Sigmoid colon (tissue), 4 donors: ENCODE results near the gene PPT1.
"Not testable (repeated sequence)": the region's sequence is repeated elsewhere in the genome, so short reads cannot be mapped to it uniquely, and the experiment has no call there.

Source experiments
- POLR2A ChIP-seq, 2 donors: fragments of 450-650 bp; IDR thresholded peaks; one replicate each; pipeline ENCODE4 v1.6.1; 2016; ENCODE audit warnings: antibody characterized with exemption in 2 of 2, mild to moderate bottlenecking in 2 of 2, moderate library complexity in 2 of 2
- POLR2AphosphoS5 ChIP-seq, 4 donors: sonication (generic); formaldehyde crosslinking; IDR thresholded peaks; one replicate each; pipeline ENCODE4 v1.6.1; 2017; ENCODE audit warnings: antibody characterized with exemption in 4 of 4
- TF ChIP-seq, protein P1 (sequence below), 4 experiments: fragments of 450-650 bp in 3 of 4; fragments of 200-600 bp in 1 of 4; IDR thresholded peaks; one replicate each; pipeline ENCODE4 v1.5.1; 2016 to 2019; ENCODE audit warnings: antibody characterized with exemption in 4 of 4, mild to moderate bottlenecking in 3 of 4, moderate library complexity in 2 of 4

DNA sequence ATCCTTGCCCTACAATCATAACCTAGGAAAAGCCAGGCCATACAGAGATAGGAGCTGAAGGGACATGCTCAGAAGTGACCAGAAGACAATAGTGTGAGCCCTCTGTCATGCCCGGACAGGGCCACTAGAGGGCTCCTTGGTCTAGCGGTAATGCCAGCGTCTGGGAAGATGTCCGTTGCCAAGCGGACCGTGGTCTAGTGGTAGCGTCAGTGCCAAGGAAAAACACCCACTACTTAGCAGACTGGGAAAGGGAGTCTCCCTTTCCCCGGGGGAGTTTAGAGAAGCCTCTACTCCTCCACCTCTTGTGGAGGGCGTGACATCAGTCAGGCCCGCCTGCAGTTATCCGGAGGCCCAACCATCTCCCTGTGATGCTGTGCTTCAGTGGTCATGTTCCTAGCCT, 12.3 kb downstream of the PPT1 start:
- TF ChIP-seq POLR2AphosphoS5, POLR2A (IDR thresholded peaks at IDR 0.05): not testable (repeated sequence)
- TF ChIP-seq, protein P1, sequence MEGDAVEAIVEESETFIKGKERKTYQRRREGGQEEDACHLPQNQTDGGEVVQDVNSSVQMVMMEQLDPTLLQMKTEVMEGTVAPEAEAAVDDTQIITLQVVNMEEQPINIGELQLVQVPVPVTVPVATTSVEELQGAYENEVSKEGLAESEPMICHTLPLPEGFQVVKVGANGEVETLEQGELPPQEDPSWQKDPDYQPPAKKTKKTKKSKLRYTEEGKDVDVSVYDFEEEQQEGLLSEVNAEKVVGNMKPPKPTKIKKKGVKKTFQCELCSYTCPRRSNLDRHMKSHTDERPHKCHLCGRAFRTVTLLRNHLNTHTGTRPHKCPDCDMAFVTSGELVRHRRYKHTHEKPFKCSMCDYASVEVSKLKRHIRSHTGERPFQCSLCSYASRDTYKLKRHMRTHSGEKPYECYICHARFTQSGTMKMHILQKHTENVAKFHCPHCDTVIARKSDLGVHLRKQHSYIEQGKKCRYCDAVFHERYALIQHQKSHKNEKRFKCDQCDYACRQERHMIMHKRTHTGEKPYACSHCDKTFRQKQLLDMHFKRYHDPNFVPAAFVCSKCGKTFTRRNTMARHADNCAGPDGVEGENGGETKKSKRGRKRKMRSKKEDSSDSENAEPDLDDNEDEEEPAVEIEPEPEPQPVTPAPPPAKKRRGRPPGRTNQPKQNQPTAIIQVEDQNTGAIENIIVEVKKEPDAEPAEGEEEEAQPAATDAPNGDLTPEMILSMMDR (IDR thresholded peaks at IDR 0.05) = peak; percentile 17 to 83 (median 34)
